Measurements from ENCODE around the gene SLC25A13.

- TF ChIP-seq E2F5 (CRISPR knock-in tag; conservative IDR thresholded peaks at IDR 0.05): no peak
- no peak for TF ChIP-seq ZNF513 (CRISPR knock-in tag; conservative IDR thresholded peaks at IDR 0.05)
- TF ChIP-seq HDAC1 (CRISPR knock-in tag; IDR thresholded peaks at IDR 0.05): no peak
- no peak for TF ChIP-seq ZNF850 (CRISPR knock-in tag; conservative IDR thresholded peaks at IDR 0.05)
- no peak for TF ChIP-seq STAT6 (CRISPR knock-in tag; IDR thresholded peaks at IDR 0.05; ENCODE audit: borderline replicate concordance)
- no peak for TF ChIP-seq ZNF549 (CRISPR knock-in tag; IDR thresholded peaks at IDR 0.05)
- TF ChIP-seq CTCF (CRISPR knock-in tag; IDR thresholded peaks at IDR 0.05): no peak
- TF ChIP-seq STAT5B (CRISPR knock-in tag; IDR thresholded peaks at IDR 0.05): no peak
- no peak for TF ChIP-seq JUN (CRISPR knock-in tag; IDR thresholded peaks at IDR 0.05)
- TF ChIP-seq ZBTB7A (CRISPR knock-in tag; IDR thresholded peaks at IDR 0.05): no peak
- no peak for TF ChIP-seq EP300 (IDR thresholded peaks at IDR 0.05; ENCODE audit: low read depth in 2 of 2, low read length in 2 of 2)
- no peak for TF ChIP-seq EP300 (CRISPR knock-in tag; IDR thresholded peaks at IDR 0.05; ENCODE audit: borderline replicate concordance)
- TF ChIP-seq XRCC5 (optimal IDR thresholded peaks at IDR 0.05; ENCODE audit: low read length): no peak
- TF ChIP-seq POLR2AphosphoS5 (IDR thresholded peaks at IDR 0.05; ENCODE audit: low read depth, low read length): no peak
- TF ChIP-seq GLI4 (CRISPR knock-in tag; IDR thresholded peaks at IDR 0.05; ENCODE audit: borderline replicate concordance): no peak
Measured at GRCh38 chr7:96287559-96287958, 34.3 kb downstream of the SLC25A13 start.
